H1 (cell line): Measurements from ENCODE around the gene ATP11A. TPM values are rescaled to one million over a fixed set of nuclear protein-coding genes. Genes with fewer than 3 reads are reported as not detected.

Experiments
- CTCF ChIA-PET: fragments of 300-600 bp; sonication (Branson Sonifier 250); formaldehyde crosslinking; loops from one replicate; lab custom pipeline; 2021; ENCODE audit not compliant: partially characterized antibody; lab: Charles Lee
- POLR2A ChIA-PET: fragments of 300-600 bp; sonication (Branson Sonifier 250); formaldehyde crosslinking; loops from one replicate; lab custom pipeline; 2021; ENCODE audit warnings: inconsistent platforms; ENCODE audit not compliant: partially characterized antibody; lab: Charles Lee
- DNase-seq, 2 experiments: peaks; one replicate each; pipeline versions ENCODE4 v3.0.0 to v3.0.0-alpha.2; 2010 to 2022; ENCODE audit warnings: low spot score in 2 of 2, low read depth in 1 of 2, mixed read lengths in 1 of 2
- FAIRE-seq: peaks from 2 replicates; lab custom pipeline; 2011; peaks lifted over from hg19 to GRCh38; lab: Jason Lieb, UNC
- H2AFZ ChIP-seq: 2 replicates; pipeline ENCODE4 v1.8.1; 2012; ENCODE audit warnings: low read length, inconsistent platforms
- H2AK5ac ChIP-seq: 2 replicates; pipeline ENCODE4 v1.6.1; 2013; ENCODE audit warnings: low read depth, low read length
- H2BK120ac ChIP-seq: replicated peaks from 2 replicates; pipeline ENCODE3; 2013; ENCODE audit warnings: low read depth, low read length, inconsistent platforms
- H2BK12ac ChIP-seq: 2 replicates; pipeline ENCODE4 v1.6.1; 2013; ENCODE audit warnings: low read depth, low read length
- H2BK15ac ChIP-seq: 2 replicates; pipeline ENCODE4 v1.6.1; 2013; ENCODE audit warnings: low read length
- H2BK20ac ChIP-seq: 2 replicates; pipeline ENCODE4 v1.6.1; 2013; ENCODE audit warnings: low read length
- H2BK5ac ChIP-seq: 2 replicates; pipeline ENCODE4 v1.6.1; 2013; ENCODE audit warnings: low read depth, low read length
- H3K14ac ChIP-seq: 2 replicates; pipeline ENCODE4 v1.6.1; 2013; ENCODE audit warnings: inconsistent platforms; ENCODE audit not compliant: insufficient read length
- H3K18ac ChIP-seq: 2 replicates; pipeline ENCODE4 v1.6.1; 2013; ENCODE audit warnings: low read length; ENCODE audit errors: extremely low read depth
- H3K23ac ChIP-seq: 2 replicates; pipeline ENCODE4 v1.6.1; 2013; ENCODE audit warnings: inconsistent platforms; ENCODE audit not compliant: insufficient read length
- H3K23me2 ChIP-seq: 2 replicates; pipeline ENCODE4 v1.6.1; 2013; ENCODE audit warnings: low read depth, low read length
- H3K27ac ChIP-seq: 2 replicates; pipeline ENCODE4 v1.6.1; 2011; ENCODE audit warnings: low read depth, low read length, inconsistent platforms
- H3K27me3 ChIP-seq, 4 experiments: replicated peaks in 1 of 4; 1 replicate in 1 of 4; 2 replicates in 3 of 4; pipeline versions ENCODE4 v1.6.1 to v1.8.1; 2011 to 2013; ENCODE audit warnings: low read length in 3 of 4, mild to moderate bottlenecking in 3 of 4, inconsistent platforms in 2 of 4, mixed read lengths in 2 of 4, moderate library complexity in 1 of 4; ENCODE audit not compliant: control insufficient read depth in 3 of 4, insufficient read depth in 3 of 4; ENCODE audit errors: extremely low read depth in 1 of 4
- H3K36me3 ChIP-seq, 4 experiments: 2 replicates each; pipeline versions ENCODE4 v1.6.1 to v1.8.1; 2011 to 2013; ENCODE audit warnings: mild to moderate bottlenecking in 4 of 4, low read length in 3 of 4, moderate library complexity in 2 of 4, control low read depth in 1 of 4, inconsistent platforms in 1 of 4; ENCODE audit not compliant: insufficient read depth in 4 of 4, control insufficient read depth in 2 of 4
- H3K4ac ChIP-seq: replicated peaks from 2 replicates; pipeline ENCODE3; 2013; ENCODE audit warnings: low read length, low read depth, mixed read lengths, inconsistent platforms; ENCODE audit not compliant: insufficient read length
- H3K4me1 ChIP-seq, 4 experiments: replicated peaks in 1 of 4; 1 replicate in 1 of 4; 2 replicates in 3 of 4; pipeline versions ENCODE4 v1.6.1 to v1.8.1; 2011 to 2013; ENCODE audit warnings: low read length in 3 of 4, inconsistent platforms in 2 of 4, mixed read lengths in 1 of 4; ENCODE audit not compliant: insufficient read depth in 4 of 4, control insufficient read depth in 3 of 4
- H3K4me2 ChIP-seq, 2 experiments: 2 replicates each; pipeline versions ENCODE4 v1.6.1 to v1.8.1; 2011 to 2013; ENCODE audit warnings: low read depth in 2 of 2, low read length in 2 of 2, control low read depth in 1 of 2, inconsistent platforms in 1 of 2, mild to moderate bottlenecking in 1 of 2; ENCODE audit not compliant: insufficient read depth in 1 of 2
- H3K4me3 ChIP-seq, 4 experiments: fragments of 200-600, 300-600 bp in 1 of 4; sonication (generic), shearing (Covaris generic), sonication (Bioruptor Twin) in 1 of 4; 2 replicates each; pipeline versions ENCODE4 v1.5.1 to v1.8.1; 2011 to 2016; ENCODE audit warnings: low read length in 4 of 4, low read depth in 3 of 4, control low read depth in 2 of 4, inconsistent platforms in 2 of 4, mild to moderate bottlenecking in 2 of 4, mixed read lengths in 1 of 4, moderate library complexity in 1 of 4; ENCODE audit not compliant: insufficient read depth in 2 of 4; ENCODE audit errors: extremely low read depth in 1 of 4
- H3K56ac ChIP-seq: replicated peaks from 2 replicates; pipeline ENCODE3; 2013; ENCODE audit warnings: low read depth, mild to moderate bottlenecking, mixed read lengths, low read length, inconsistent platforms; ENCODE audit not compliant: insufficient read length
- H3K79me1 ChIP-seq: 2 replicates; pipeline ENCODE4 v1.6.1; 2013; ENCODE audit warnings: low read depth, low read length, control low read depth
- H3K79me2 ChIP-seq, 2 experiments: 2 replicates each; pipeline versions ENCODE4 v1.6.1 to v1.8.1; 2012 to 2013; ENCODE audit warnings: low read length in 2 of 2, mild to moderate bottlenecking in 2 of 2, inconsistent platforms in 1 of 2; ENCODE audit not compliant: insufficient read depth in 2 of 2, control insufficient read depth in 1 of 2
- H3K9ac ChIP-seq, 4 experiments: replicated peaks in 1 of 4; 1 replicate in 1 of 4; 2 replicates in 3 of 4; pipeline versions ENCODE4 v1.6.1 to v1.8.1; 2011 to 2013; ENCODE audit warnings: low read depth in 3 of 4, low read length in 3 of 4, control low read depth in 2 of 4, mild to moderate bottlenecking in 2 of 4, moderate library complexity in 2 of 4, inconsistent platforms in 1 of 4; ENCODE audit errors: extremely low read depth in 1 of 4
- H3K9me3 ChIP-seq, 2 experiments: 2 replicates each; pipeline versions ENCODE4 v1.6.1 to v1.8.1; 2012 to 2013; ENCODE audit warnings: mild to moderate bottlenecking in 2 of 2, moderate library complexity in 2 of 2, control low read depth in 1 of 2, inconsistent platforms in 1 of 2, low read depth in 1 of 2, low read length in 1 of 2, mixed read lengths in 1 of 2; ENCODE audit not compliant: insufficient read depth in 2 of 2
- H4K20me1 ChIP-seq, 2 experiments: replicated peaks in 1 of 2; 2 replicates each; pipeline versions ENCODE3 to v1.8.1; 2011 to 2013; ENCODE audit warnings: inconsistent platforms in 2 of 2, low read length in 2 of 2, mild to moderate bottlenecking in 1 of 2; ENCODE audit not compliant: insufficient read depth in 2 of 2, control insufficient read depth in 1 of 2
- H4K5ac ChIP-seq: 2 replicates; pipeline ENCODE4 v1.6.1; 2013; ENCODE audit warnings: low read length, low read depth, mixed read lengths, inconsistent platforms; ENCODE audit not compliant: insufficient read length
- H4K8ac ChIP-seq: 2 replicates; pipeline ENCODE4 v1.8.0; 2013; ENCODE audit warnings: mild to moderate bottlenecking, moderate library complexity, low read length, inconsistent platforms; ENCODE audit not compliant: insufficient read depth; ENCODE audit errors: extremely low read depth
- H4K91ac ChIP-seq: replicated peaks from 2 replicates; pipeline ENCODE3; 2013; ENCODE audit warnings: low read length, mixed read lengths, inconsistent platforms; ENCODE audit not compliant: insufficient read length
- ASH2L ChIP-seq: fragments of 200-600, 300-600 bp; sonication (generic); IDR thresholded peaks from one replicate; pipeline ENCODE4 v1.7.1; 2017; ENCODE audit warnings: low read length
- BACH1 ChIP-seq: IDR thresholded peaks from 2 replicates; pipeline ENCODE4 v1.6.1; 2012; ENCODE audit warnings: low read length, improper control_type of control experiment
- BCL11A ChIP-seq, 2 experiments: IDR thresholded peaks; one replicate each; pipeline ENCODE4 v1.6.1; 2011; ENCODE audit warnings: low read depth in 2 of 2, low read length in 2 of 2, mild to moderate bottlenecking in 2 of 2
- CTCF ChIP-seq, 3 experiments: IDR thresholded peaks; 1 replicate in 2 of 3; 2 replicates in 1 of 3; pipeline versions ENCODE4 v1.5.1 to v1.6.1; 2011; ENCODE audit warnings: low read length in 3 of 3, mild to moderate bottlenecking in 3 of 3, inconsistent platforms in 2 of 3, low read depth in 1 of 3, moderate library complexity in 1 of 3; ENCODE audit not compliant: insufficient read depth in 1 of 3; ENCODE audit errors: control extremely low read depth in 1 of 3
- PHF8 ChIP-seq: fragments of 200-600 bp; sonication (generic); conservative IDR thresholded peaks from 2 replicates; pipeline ENCODE4 v1.7.1; 2012; ENCODE audit warnings: low read depth, mild to moderate bottlenecking, inconsistent platforms, low read length, moderate library complexity
- RBBP5 ChIP-seq: IDR thresholded peaks from 2 replicates; pipeline ENCODE4 v1.7.1; 2012; ENCODE audit warnings: low read depth, mild to moderate bottlenecking, inconsistent platforms, low read length, moderate library complexity, borderline replicate concordance
- RXRA ChIP-seq: IDR thresholded peaks from 2 replicates; pipeline ENCODE4 v1.6.1; 2011; ENCODE audit warnings: low read depth, mild to moderate bottlenecking, low read length, moderate library complexity; ENCODE audit not compliant: insufficient read depth
- SIRT6 ChIP-seq: IDR thresholded peaks from one replicate; pipeline ENCODE4 v1.7.1; 2012; ENCODE audit warnings: low read length, inconsistent platforms
- TAF1 ChIP-seq: IDR thresholded peaks from 2 replicates; pipeline ENCODE4 v1.6.1; 2011; ENCODE audit warnings: mild to moderate bottlenecking, low read depth, low read length
- TAF7 ChIP-seq: optimal IDR thresholded peaks from 2 replicates; pipeline ENCODE3; 2011; ENCODE audit warnings: low read depth, mild to moderate bottlenecking, inconsistent platforms, low read length, moderate library complexity, borderline replicate concordance
- TCF12 ChIP-seq: IDR thresholded peaks from 2 replicates; pipeline ENCODE4 v1.6.1; 2011; ENCODE audit warnings: low read depth, mild to moderate bottlenecking, low read length
- WGBS, 2 experiments: shearing (Covaris generic) in 1 of 2; methylation state at CpG; one replicate each; pipeline versions ENCODE4 v1.1.6 to v1.1.7; 2013 to 2015; ENCODE audit warnings: low lambda C conversion rate in 2 of 2, mixed read lengths in 2 of 2, inconsistent platforms in 1 of 2, low coverage in 1 of 2, missing lambda C conversion rate in 1 of 2; ENCODE audit not compliant: insufficient replicate concordance in 2 of 2, insufficient coverage in 1 of 2, insufficient read length in 1 of 2; ENCODE audit errors: extremely low coverage in 1 of 2, missing lambda C conversion rate in 1 of 2; 5-methylcytosine and 5-hydroxymethylcytosine counted together
- polyA plus RNA-seq, 7 experiments: library from polyadenylated mRNA; depleted of rRNA in 3 of 7; stranded (reverse) in 5 of 7; unstranded in 2 of 7; fragments of >200 nt in 5 of 7; fragments of 200-250 nt in 2 of 7; gene quantifications; 1 replicate in 5 of 7; 2 replicates in 1 of 7; 4 replicates in 1 of 7; pipeline versions ENCODE4 v1.2.1 to v1.2.3, GENCODE V29; 2011 to 2013; ENCODE audit warnings: missing spikeins in 2 of 7, mixed read lengths in 2 of 7
- total RNA-seq: library from RNA; stranded (reverse); fragmentation: NEBNext Ultra II Directional; extraction: Animal tissue kit (Norgen Biotek cat#: 25700); gene quantifications from 2 replicates; pipeline ENCODE4 v1.2.1, GENCODE V29; 2021

The ATP11A gene
- total and polyA plus RNA-seq, 2 of the 8 experiments (the other 6 are each of a cell fraction or from before 2014, with no cell fraction given), result 28.8 to 72.9 TPM

- Histone ChIP-seq H3K4me3 (no peak overlapping the region), H4K8ac (no peak overlapping the region), H3K4me1 (peaks cover 0 to 12% (median 6%) of the 10 kb centered on the region in 4 experiments; a peak in 3 of 7 replicates), H3K9ac (no peak overlapping the region), H2BK20ac (no peak overlapping the region), H3K9me3 (no peaks in the 10 kb centered on the region), H3K79me2 (peaks cover 0 to 44% of the 10 kb centered on the region in 2 experiments; a peak in 2 of 4 replicates), H2BK15ac (no peak overlapping the region), H2AK5ac (no peak overlapping the region), H3K14ac (no peak overlapping the region), H3K27ac (no peak overlapping the region), H4K5ac (no peak overlapping the region), H3K56ac (no peak overlapping the region), H3K27me3 (no peaks in the 10 kb centered on the region), H2AFZ (no peak overlapping the region), H3K79me1 (peaks cover 3% of the 10 kb centered on the region), H2BK12ac (no peak overlapping the region), H3K4me2 (no peak overlapping the region), H4K91ac (no peak overlapping the region), H2BK120ac (no peak overlapping the region), H3K4ac (no peak overlapping the region), H3K23ac (no peak overlapping the region), H3K36me3 (no peaks in the 10 kb centered on the region), H3K23me2 (no peaks in the 10 kb centered on the region), H4K20me1 (peaks cover 2 to 3% of the 10 kb centered on the region in 2 experiments), H3K18ac (no peak overlapping the region), H2BK5ac (no peak overlapping the region)
- 88% methylated on average over 11 of the region's 11 CpGs; no CpG with 5 or more reads in 1 of the 2 experiments for WGBS, 2 experiments
- ChIA-PET POLR2A (interaction anchor here (0.6 kb wide), 1 partner anchor 288 kb away, joined by 3 read pairs; no protein-coding TSS in a partner anchor), CTCF (interaction anchor here (1.3 kb wide), 1 partner anchor 11 kb away, joined by 5 read pairs; no protein-coding TSS in a partner anchor)
- no peak for FAIRE-seq
- no peak for DNase-seq
- no peak for TF ChIP-seq BACH1
- TF ChIP-seq ASH2L, result no peak
- TF ChIP-seq TAF1, result no peak
- no peak for TF ChIP-seq CTCF (IDR thresholded peaks at IDR 0.05; ENCODE audit: control extremely low read depth in 1 of 3, insufficient read depth in 1 of 3, low read depth in 1 of 3, low read length in 3 of 3)
- no peak for TF ChIP-seq PHF8
- no peak for TF ChIP-seq SIRT6
- no peak for TF ChIP-seq RXRA
- TF ChIP-seq TCF12, result no peak
- TF ChIP-seq TAF7, result no peak
- no peak for TF ChIP-seq RBBP5
- TF ChIP-seq BCL11A (IDR thresholded peaks at IDR 0.05; ENCODE audit: low read depth in 2 of 2, low read length in 2 of 2), result no peak
Observed at GRCh38 chr13:112759827-112760226, 70.0 kb downstream of the ATP11A start.
